Measurements from ENCODE around the gene PTGFRN. TPM values are rescaled to one million over a fixed set of nuclear protein-coding genes. Genes with fewer than 3 reads are reported as not detected.

PTGFRN gene
- total RNA-seq, 2 donors from 2014 or later: 10.1 to 11.1 TPM

DNA sequence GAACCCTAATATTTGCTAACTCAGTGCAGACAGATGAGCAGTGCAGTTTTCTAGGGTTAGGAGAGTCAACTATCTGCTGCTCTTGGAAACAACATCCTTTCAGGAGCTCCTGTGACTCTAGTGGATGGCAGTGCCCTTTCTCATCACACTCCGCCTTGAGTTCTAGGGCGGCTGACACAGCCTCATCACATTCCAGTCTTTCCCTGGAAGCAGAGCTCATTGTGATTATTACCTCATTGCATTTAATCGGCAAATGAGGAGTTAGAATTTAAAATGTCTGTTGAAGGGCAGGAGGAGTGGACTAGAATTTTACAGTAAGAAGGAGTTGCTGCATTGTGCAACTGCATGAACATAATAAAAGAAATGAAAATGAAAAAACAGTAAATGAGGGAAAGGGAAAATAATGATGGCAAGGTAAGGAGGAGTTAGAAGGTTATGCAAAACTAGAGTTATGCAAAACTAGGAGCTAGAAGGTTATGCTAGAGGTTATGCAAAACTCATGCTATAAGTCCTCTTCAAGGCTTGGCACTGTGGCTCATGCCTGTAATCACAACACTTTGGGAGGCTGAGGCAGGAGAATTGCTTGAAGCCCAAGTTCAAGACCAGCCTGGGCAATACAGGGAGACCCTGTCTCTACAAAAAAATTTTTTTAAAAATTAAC is 6.9 kb upstream of the PTGFRN start:
- ATAC-seq (replicated peaks): no peak
- Mint-ChIP-seq H3K27me3 (no peaks in the 10 kb centered on the region), H3K9me3 (no peaks in the 10 kb centered on the region), H3K36me3 (ENCODE audit: low read depth) (no peaks in the 10 kb centered on the region), H3K4me1 (no peaks in the 10 kb centered on the region), H3K27ac (no peak overlapping the region), H3K4me3 (no peak overlapping the region)

- no peaks in the 10 kb centered on the region for H3K36me3 Mint-ChIP-seq (ENCODE audit: low read depth)
- no peak overlapping the region for H3K27ac Mint-ChIP-seq
- no peaks in the 10 kb centered on the region for H3K4me1 Mint-ChIP-seq
- H3K9me3 Mint-ChIP-seq: no peaks in the 10 kb centered on the region
- ATAC-seq (replicated peaks): no peak
- H3K4me3 Mint-ChIP-seq: no peak overlapping the region
- H3K27me3 Mint-ChIP-seq: no peaks in the 10 kb centered on the region
Observed at GRCh38 chr1:116904791-116905320, 4.9 kb upstream of the PTGFRN start.

DNA sequence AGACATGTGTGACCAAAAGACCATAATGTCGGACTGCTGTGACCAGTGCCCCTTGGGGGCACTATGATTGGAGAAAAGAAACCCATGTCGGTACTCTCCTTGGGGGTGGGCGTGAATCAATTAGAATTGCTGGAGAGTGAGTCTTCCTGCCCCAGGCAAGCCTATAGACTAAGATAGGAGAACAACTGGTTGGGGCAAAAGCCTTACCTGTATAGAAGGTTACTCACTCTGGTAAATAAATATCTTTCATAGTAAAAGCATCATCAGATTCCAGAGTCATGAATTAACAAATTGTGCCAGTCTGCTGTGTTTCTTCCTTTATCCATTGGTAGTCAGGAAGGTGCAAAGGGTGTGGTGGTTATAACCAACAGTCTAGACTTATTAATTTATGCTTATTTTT is 2.9 kb upstream of the PTGFRN start:
- ATAC-seq (replicated peaks): no peak
- Mint-ChIP-seq H3K9me3 (no peaks in the 10 kb centered on the region), H3K27ac (no peak overlapping the region), H3K36me3 (ENCODE audit: low read depth) (no peaks in the 10 kb centered on the region), H3K27me3 (no peaks in the 10 kb centered on the region), H3K4me1 (no peaks in the 10 kb centered on the region), H3K4me3 (no peak overlapping the region)

DNA sequence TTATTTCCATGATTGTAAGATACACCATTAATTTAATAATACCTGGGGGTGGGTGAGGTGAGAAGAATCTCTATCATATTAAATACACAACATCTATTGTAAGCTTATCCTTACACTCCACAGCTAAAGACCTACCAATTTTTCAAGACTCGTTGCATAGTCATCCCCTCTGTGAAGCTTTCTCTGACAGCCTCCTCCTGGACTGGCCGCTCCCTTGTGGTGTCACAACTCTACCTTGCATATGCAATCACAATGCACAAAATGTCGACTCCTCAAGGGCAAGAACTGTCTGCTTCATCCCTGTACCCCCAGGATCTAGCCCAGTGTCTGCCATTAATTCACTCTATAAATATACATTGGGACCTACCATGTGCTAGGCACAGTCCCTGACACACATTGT is 2.4 kb upstream of the PTGFRN start:
- Mint-ChIP-seq H3K4me1 (no peaks in the 10 kb centered on the region), H3K9me3 (no peaks in the 10 kb centered on the region), H3K27ac (no peak overlapping the region), H3K36me3 (ENCODE audit: low read depth) (no peaks in the 10 kb centered on the region), H3K4me3 (no peak overlapping the region), H3K27me3 (no peaks in the 10 kb centered on the region)
- ATAC-seq (replicated peaks): no peak

- Mint-ChIP-seq H3K4me1 (no peaks in the 10 kb centered on the region), H3K27me3 (no peaks in the 10 kb centered on the region), H3K4me3 (no peak overlapping the region), H3K27ac (no peak overlapping the region), H3K9me3 (no peaks in the 10 kb centered on the region), H3K36me3 (ENCODE audit: low read depth) (no peaks in the 10 kb centered on the region)
- ATAC-seq (replicated peaks): no peak
Observed at GRCh38 chr1:116908266-116908665, 1.4 kb upstream of the PTGFRN start.

GRCh38 chr1:116908820-116909511 is 750 bp upstream of the PTGFRN start:
- ATAC-seq (replicated peaks): no peak
- H3K27me3 Mint-ChIP-seq: no peaks in the 10 kb centered on the region
- H3K27ac Mint-ChIP-seq: peak overlapping the region; percentile 77
- H3K4me3 Mint-ChIP-seq: no peak overlapping the region
- no peaks in the 10 kb centered on the region for H3K36me3 Mint-ChIP-seq (ENCODE audit: low read depth)
- H3K9me3 Mint-ChIP-seq: no peaks in the 10 kb centered on the region
- no peaks in the 10 kb centered on the region for H3K4me1 Mint-ChIP-seq

DNA sequence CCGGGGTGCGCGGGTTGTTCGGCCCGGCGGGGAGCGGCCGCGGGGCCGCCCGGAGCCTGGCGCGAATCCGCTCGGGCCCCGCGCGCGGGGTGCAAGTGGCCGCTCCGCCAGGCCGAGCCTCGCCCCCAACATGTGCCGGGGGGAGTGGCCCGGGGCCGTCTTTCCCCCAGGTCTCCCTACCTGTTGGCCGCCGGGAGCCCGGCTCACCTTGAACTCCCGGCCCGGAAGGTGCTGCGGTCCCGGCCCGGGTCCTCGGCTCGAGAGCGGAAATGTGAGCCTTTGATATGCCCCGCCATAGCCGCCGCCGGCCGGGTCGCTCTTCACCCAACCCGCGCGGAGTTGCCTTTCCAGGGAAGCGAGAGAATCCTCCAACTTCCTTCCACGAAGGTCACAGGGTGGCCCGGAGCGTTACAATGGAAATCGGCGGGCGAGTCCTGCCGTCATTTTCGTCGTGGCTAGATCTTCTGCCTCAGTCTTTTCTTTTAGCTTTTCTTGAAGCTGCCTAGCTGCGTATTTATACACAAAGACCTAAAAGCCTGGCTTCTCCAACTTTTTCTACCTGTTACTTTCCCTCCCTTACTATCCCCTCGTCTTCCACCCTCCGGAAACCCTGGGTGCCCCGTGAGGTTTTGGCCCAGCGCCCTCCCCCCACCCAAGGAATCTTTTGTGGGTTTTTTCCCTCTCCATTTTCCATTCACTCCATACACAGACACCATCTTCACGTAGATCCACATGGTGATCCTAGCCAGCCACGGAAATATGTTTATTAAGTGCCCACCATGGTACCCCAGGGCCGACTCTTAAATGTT is 867 bp downstream of the PTGFRN start:
- no peaks in the 10 kb centered on the region for H3K9me3 Mint-ChIP-seq
- H3K27me3 Mint-ChIP-seq: no peaks in the 10 kb centered on the region
- peaks cover 5% of the 10 kb centered on the region for H3K4me1 Mint-ChIP-seq
- no peak overlapping the region for H3K4me3 Mint-ChIP-seq
- H3K36me3 Mint-ChIP-seq (ENCODE audit: low read depth): no peaks in the 10 kb centered on the region
- no peak overlapping the region for H3K27ac Mint-ChIP-seq
- peak; percentile 74 for ATAC-seq (replicated peaks)

DNA sequence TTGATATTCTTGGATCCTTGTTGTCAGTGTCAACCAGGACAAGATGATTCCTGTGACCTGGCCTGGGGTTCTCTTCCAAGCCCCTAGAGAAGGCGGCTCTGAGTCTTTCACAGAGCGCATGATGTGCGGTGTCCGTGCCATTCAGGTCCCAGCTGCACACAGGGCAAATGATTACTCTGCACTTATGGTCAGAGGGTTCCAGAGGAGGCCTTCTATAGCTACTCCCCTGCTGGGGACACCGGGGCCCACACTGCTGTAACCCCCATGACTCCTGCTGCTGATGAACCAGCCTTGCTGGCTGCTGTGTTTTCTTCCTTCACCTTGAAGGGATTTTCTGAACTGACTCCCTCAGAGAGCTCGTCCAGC is 1.5 kb downstream of the PTGFRN start:
- no peaks in the 10 kb centered on the region for H3K36me3 Mint-ChIP-seq (ENCODE audit: low read depth)
- H3K4me1 Mint-ChIP-seq: peaks cover 5% of the 10 kb centered on the region
- no peak overlapping the region for H3K27ac Mint-ChIP-seq
- no peaks in the 10 kb centered on the region for H3K9me3 Mint-ChIP-seq
- H3K27me3 Mint-ChIP-seq: no peaks in the 10 kb centered on the region
- no peak overlapping the region for H3K4me3 Mint-ChIP-seq
- no peak for ATAC-seq (replicated peaks)

DNA sequence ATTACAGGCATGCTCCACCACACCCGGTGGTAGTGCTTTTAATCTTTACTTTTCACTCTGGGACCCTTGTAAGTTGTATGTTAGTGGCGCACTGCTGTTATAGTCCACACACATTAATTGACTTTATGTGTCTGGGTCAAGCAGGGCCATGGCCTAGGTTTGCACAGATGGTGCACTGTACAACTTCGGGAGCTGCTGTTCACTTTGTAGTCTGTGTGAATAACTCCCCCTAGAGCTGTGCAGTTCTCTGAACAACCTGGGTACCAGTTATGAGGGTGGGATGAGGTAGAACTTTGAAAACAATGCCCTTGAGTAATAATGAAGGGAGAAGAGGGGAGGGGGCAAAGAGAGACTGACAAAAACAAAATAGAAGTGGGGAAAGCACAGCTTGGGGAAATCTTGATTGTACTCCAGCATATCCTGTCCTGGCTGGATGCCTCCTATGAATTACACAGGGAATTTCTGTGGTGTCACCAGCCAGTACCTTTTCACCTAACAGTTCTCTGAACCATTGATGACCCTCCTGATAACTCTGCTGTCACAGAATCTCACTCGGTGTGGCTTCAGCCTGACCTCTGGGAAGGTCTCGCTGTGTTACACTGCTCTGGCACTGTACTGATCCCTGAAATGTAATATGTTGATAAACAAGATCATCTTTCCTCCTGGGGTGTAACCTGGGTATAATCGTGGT is 2.2 kb downstream of the PTGFRN start:
- Mint-ChIP-seq H3K4me3 (no peak overlapping the region), H3K36me3 (ENCODE audit: low read depth) (no peaks in the 10 kb centered on the region), H3K4me1 (peaks cover 5% of the 10 kb centered on the region), H3K27ac (no peak overlapping the region), H3K9me3 (no peaks in the 10 kb centered on the region), H3K27me3 (no peaks in the 10 kb centered on the region)
- no peak for ATAC-seq (replicated peaks)

DNA sequence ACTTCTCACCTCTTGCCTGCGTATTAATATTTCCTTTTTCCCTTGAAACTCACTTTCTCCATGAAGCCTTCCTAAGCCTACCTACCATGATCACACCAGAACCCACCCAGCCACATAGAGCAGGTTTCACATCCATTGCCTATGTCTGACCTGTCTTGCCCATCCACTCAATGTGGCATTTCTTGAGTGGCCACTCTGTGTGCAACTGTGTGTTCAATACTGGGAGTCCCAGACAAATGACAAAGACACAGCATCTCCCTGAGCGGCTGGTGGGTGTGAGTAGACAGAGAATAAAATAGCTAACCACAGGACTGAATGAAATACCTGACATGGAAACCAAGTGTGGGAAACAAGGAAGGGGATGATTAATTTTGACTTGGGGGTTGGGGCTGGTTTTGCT is 3.1 kb downstream of the PTGFRN start:
- Mint-ChIP-seq H3K4me3 (no peak overlapping the region), H3K27me3 (no peaks in the 10 kb centered on the region), H3K27ac (no peak overlapping the region), H3K36me3 (ENCODE audit: low read depth) (no peaks in the 10 kb centered on the region), H3K9me3 (no peaks in the 10 kb centered on the region), H3K4me1 (peaks cover 5% of the 10 kb centered on the region)
- ATAC-seq (replicated peaks): no peak

DNA sequence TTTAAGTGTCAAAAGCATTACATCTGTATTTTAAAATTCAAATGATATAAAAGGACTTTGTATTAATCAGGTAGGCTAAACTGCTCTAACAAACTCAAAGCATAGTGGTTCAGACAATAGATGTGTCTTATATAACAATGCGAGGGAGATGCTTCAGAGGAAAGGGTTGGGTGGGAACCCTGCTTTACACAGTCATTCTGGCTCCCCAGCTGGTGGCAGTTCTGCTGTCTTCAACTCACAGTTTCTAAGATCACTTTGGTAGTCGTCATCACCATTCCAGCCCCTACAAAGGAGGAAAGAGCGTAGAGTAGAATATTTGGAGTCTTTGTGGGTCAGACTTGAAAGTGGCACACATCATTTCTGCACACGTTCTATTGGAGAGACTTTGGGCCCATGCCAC is 4.2 kb downstream of the PTGFRN start:
- no peaks in the 10 kb centered on the region for H3K9me3 Mint-ChIP-seq
- ATAC-seq (replicated peaks): no peak
- no peak overlapping the region for H3K4me3 Mint-ChIP-seq
- peaks cover 5% of the 10 kb centered on the region for H3K4me1 Mint-ChIP-seq
- no peaks in the 10 kb centered on the region for H3K27me3 Mint-ChIP-seq
- no peaks in the 10 kb centered on the region for H3K36me3 Mint-ChIP-seq (ENCODE audit: low read depth)
- H3K27ac Mint-ChIP-seq: no peak overlapping the region

GRCh38 chr1:116914667-116915066 is 5.0 kb downstream of the PTGFRN start:
- Mint-ChIP-seq H3K27ac (no peak overlapping the region), H3K4me3 (no peak overlapping the region), H3K27me3 (no peaks in the 10 kb centered on the region), H3K4me1 (peaks cover 5% of the 10 kb centered on the region), H3K36me3 (ENCODE audit: low read depth) (no peaks in the 10 kb centered on the region), H3K9me3 (no peaks in the 10 kb centered on the region)
- no peak for ATAC-seq (replicated peaks)

- no peaks in the 10 kb centered on the region for H3K9me3 Mint-ChIP-seq
- no peak overlapping the region for H3K4me3 Mint-ChIP-seq
- H3K36me3 Mint-ChIP-seq (ENCODE audit: low read depth): no peaks in the 10 kb centered on the region
- no peak for ATAC-seq (replicated peaks)
- H3K4me1 Mint-ChIP-seq: peaks cover 5% of the 10 kb centered on the region
- no peak overlapping the region for H3K27ac Mint-ChIP-seq
- no peaks in the 10 kb centered on the region for H3K27me3 Mint-ChIP-seq
Observed at GRCh38 chr1:116915086-116915661, 5.5 kb downstream of the PTGFRN start.

DNA sequence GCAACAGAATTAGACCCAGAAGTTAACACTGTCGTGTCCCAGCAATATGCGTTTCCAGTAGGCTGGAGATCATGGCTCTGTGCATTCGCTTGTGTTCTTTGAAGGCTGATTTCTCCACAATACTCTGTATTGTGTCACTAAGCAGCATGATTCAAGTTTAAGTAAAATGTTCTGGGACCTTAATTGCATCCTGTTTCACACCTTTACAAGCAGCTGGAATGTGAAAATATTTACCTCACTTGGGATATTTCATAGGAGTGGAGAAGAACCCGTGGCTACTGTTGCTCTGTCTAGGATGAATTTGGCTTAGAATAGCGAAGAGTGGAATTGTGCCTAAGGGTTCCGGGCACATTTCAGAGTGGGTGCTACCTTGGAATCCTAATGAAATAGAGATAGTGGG is 6.3 kb downstream of the PTGFRN start:
- Mint-ChIP-seq H3K27me3 (no peaks in the 10 kb centered on the region), H3K36me3 (ENCODE audit: low read depth) (no peaks in the 10 kb centered on the region), H3K27ac (no peak overlapping the region), H3K4me3 (no peak overlapping the region), H3K9me3 (no peaks in the 10 kb centered on the region), H3K4me1 (peaks cover 5% of the 10 kb centered on the region)
- no peak for ATAC-seq (replicated peaks)

Measured in activated T-helper 17 cell treated with anti-CD3 and anti-CD28 coated beads, Interleukin-2, amount 50 U/mL, for 72 hours (primary cell).